GM18873 (cell line): ENCODE results near the gene CACNA2D4.
"Not testable (repeated sequence)": the region's sequence is repeated elsewhere in the genome, so short reads cannot be mapped to it uniquely, and the experiment has no call there.

Experiments
- ATAC-seq: cut with Tn5 transposase; IDR thresholded peaks from one replicate; pipeline ENCODE4 v1.9.1; 2021; ENCODE audit warnings: mild to moderate bottlenecking, moderate library complexity, moderate number of reproducible peaks; ENCODE audit not compliant: unreplicated experiment, low FRiP score

The CACNA2D4 gene

GRCh38 chr12:1821805-1822204 lies 96.6 kb downstream of the CACNA2D4 start:
- ATAC-seq: no peak

- no peak for ATAC-seq
Observed at GRCh38 chr12:1820896-1821291, 97.6 kb downstream of the CACNA2D4 start.

- no peak for ATAC-seq
Observed at GRCh38 chr12:1820191-1820895, 98.1 kb downstream of the CACNA2D4 start, which contains the start of gene LRTM2. LRTM2 (plus strand) TSS chr12:1820565; CDS start chr12:1828149, 7,584 bp downstream.

- ATAC-seq: no peak
Observed at GRCh38 chr12:1819571-1819970, 98.9 kb downstream of the CACNA2D4 start.

- no peak for ATAC-seq
Observed at GRCh38 chr12:1819050-1819449, 99.4 kb downstream of the CACNA2D4 start.

- not testable (repeated sequence) for ATAC-seq
Observed at GRCh38 chr12:1817928-1818327, 100.5 kb downstream of the CACNA2D4 start.

GRCh38 chr12:1816730-1817348 lies 101.6 kb downstream of the CACNA2D4 start:
- no peak for ATAC-seq

GRCh38 chr12:1815814-1816729 lies 102.4 kb downstream of the CACNA2D4 start:
- no peak for ATAC-seq

- no peak for ATAC-seq
Observed at GRCh38 chr12:1815108-1815507, 103.3 kb downstream of the CACNA2D4 start.

GRCh38 chr12:1814266-1814665 lies 104.2 kb downstream of the CACNA2D4 start:
- no peak for ATAC-seq

GRCh38 chr12:1812650-1813302 lies 105.7 kb downstream of the CACNA2D4 start:
- no peak for ATAC-seq

- no peak for ATAC-seq
Observed at GRCh38 chr12:1811948-1812291, 106.5 kb downstream of the CACNA2D4 start.

GRCh38 chr12:1811281-1811947 lies 107.0 kb downstream of the CACNA2D4 start:
- no peak for ATAC-seq

GRCh38 chr12:1810931-1811280 lies 107.5 kb downstream of the CACNA2D4 start:
- ATAC-seq: no peak

- ATAC-seq: no peak
Observed at GRCh38 chr12:1810201-1810930, 108.1 kb downstream of the CACNA2D4 start.

GRCh38 chr12:1809591-1810190 lies 108.8 kb downstream of the CACNA2D4 start:
- ATAC-seq: no peak

GRCh38 chr12:1808798-1809480 lies 109.5 kb downstream of the CACNA2D4 start:
- no peak for ATAC-seq

GRCh38 chr12:1808036-1808797 lies 110.2 kb downstream of the CACNA2D4 start:
- no peak for ATAC-seq
